NCI-H2081 treated with DMSO at 0.1 percent for 48 hours (cell line): ENCODE results near the gene ARPC2.

Experiments used
- DNase-seq: peaks from one replicate; lab custom pipeline; 2025; lab: John Stamatoyannopoulos, UW

ARPC2 gene

DNA sequence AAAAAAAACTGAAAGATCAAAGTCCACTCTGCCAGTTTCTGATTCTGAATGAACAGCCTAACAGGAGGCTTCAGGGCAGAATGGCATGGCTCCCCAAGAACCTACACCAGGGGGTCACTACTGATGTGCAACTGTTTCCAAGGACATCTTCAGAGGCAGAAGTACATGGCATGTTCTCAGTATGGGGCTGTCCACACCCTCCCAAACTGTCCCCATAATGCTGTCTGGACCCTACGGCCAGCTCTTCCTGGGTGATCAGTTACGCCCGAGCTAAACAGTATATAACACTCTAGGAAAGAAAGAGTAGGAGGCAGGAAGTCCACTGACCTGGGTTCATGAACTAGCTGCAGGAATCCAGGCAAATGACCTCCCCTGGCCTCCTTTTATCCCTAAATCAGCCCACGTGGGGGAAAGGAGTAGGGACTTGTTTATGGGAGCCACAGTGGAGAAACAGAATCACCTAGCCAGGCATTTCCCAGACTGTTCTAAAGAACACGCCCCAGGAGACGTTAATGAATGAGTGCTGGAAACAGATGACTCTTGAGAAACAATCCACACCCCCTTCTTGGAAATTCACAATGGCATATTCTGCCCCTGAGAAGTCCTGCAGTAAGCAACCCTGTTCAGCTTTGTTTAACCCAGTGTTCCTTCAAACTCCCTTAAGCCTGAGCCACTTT, 72.8 kb downstream of the ARPC2 start:
- no peak for DNase-seq

DNA sequence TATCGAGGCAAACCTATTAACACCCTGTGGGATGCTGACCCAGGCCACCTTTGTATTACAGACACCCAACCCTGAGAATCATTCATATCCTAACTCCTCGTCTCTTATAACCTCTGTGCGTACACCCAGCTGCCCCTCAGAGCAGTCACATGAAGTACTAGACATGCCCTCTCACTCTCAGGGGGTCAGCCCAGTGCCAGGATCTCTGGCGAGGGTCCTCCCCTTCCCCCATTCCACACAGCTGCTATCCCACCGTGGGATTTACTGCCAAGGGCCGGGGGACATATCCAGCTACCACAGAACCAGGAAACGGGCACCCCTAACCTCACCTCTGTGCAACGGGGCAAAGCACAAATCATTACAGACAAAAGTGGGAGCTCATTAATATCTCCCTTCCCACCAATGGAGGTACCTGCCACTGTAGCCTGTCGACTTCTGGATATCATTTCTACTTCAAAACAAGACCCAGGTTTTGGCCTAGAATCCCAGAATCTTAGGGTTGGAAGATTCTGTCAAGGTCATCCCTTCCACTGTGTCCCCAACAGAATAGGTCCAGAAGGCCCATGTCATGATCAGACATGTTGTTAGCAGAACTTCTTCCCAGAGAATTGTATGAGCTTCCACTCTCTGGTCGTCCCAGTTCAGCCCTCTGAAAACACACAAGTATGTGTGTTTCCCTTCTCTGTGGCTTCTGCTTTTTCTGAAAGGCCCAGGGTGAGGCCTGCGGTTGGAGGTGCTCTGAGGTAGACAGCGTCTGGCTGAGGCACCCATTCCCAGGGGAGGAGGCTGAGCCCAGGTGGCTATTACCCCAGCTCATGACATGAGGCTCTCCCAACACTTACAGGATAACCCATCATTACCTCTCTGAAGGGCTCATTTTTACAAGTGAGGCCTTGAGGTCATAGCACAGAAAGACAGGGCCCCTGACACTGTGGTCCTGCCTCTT, 73.6 kb downstream of the ARPC2 start:
- DNase-seq: no peak

- DNase-seq: no peak
Observed at GRCh38 chr2:218291318-218292047, 74.5 kb downstream of the ARPC2 start.

- DNase-seq: no peak
Observed at GRCh38 chr2:218292048-218293014, 75.3 kb downstream of the ARPC2 start, which contains the start of gene TMBIM1. TSS of gene TMBIM1 (minus strand) at chr2:218292503. CDS start at chr2:218282141, 10,362 bp downstream.

GRCh38 chr2:218293715-218294429, 76.9 kb downstream of the ARPC2 start:
- no peak for DNase-seq

- no peak for DNase-seq
Observed at GRCh38 chr2:218294430-218295022, 77.5 kb downstream of the ARPC2 start.

DNA sequence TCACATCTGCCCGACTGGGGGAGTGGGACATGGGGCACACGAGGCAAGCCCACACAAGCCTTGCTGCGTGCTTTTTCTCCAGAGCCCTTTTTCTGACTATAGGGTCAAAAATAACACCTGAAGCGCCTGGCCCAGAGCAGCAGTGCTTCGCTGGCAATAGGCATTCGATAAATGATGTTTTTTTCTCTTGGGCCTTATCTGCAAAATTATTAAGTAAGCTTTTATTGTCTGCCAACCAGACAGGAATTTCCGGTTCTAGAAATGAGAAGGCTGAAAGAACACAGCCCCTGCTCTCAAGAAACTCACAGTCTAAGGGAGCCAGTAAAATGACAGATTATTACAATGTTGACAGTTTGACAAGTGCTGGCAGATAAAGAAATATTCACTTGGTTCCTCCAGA, 78.0 kb downstream of the ARPC2 start:
- no peak for DNase-seq

- DNase-seq: no peak
Observed at GRCh38 chr2:218296200-218296599, 79.2 kb downstream of the ARPC2 start.

DNA sequence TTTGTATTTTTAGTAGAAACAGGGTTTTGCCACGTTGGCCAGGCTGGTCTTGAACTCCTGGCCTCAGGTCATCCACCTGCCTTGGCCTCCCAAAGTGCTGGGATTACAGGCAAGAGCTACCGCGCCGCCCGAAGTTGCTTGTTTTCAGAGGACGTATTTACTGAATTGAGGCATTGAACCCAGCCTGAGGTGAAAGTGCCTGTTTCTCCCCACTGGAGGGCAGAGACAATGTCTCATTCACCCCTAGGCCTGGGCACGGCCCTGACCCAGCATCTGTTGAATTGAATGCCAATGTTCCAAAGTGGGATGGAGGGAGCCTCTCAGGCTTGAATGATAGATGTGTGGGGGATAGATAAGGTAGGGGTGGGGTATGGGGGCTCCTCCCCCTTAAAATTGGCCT, 79.9 kb downstream of the ARPC2 start:
- no peak for DNase-seq

DNA sequence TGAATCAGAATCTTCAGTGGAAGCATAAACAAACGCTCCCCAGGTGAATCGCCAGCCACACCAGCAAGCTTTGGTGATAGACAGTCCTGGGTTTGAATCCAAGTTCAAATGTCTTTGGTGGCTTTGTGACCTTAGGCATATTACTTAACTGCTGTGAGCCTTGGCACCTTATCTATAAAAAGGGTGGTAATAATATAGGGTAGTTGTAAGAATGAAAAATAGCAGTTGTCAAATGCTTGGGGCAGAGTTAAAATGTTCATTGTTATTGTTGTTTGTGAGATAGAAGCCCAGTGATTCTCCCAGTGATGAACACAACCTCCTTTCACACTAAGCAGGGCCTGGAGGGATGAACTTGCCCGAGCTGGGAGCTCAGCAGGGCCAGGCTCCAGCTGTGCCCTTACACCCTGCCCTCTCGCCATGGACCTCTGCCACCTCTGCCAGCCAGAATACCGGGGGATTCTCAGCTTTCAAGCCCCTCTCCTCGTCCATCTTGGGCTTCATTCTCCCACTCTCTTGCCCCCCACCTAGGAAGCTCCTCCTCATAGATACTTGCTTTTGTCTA, 81.4 kb downstream of the ARPC2 start:
- DNase-seq: no peak

DNA sequence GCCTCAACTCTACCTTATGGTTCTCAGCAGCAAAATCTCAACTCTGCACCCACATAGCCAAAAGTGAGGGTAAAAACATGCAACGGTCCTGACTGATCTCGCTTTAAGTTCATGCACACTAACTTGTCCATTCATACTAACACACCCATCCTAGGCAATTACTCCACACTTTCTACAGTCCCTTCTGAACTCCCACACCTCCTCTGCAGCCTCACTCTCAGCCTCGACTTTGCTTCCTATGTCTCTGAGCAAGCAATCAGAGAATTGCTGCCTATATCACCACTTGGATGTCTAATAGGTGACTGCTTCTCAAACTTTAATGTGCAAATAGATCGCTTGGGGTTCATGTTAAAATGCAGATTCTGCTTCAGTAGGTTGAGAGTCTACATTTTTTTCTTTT, 83.2 kb downstream of the ARPC2 start:
- DNase-seq: no peak

DNA sequence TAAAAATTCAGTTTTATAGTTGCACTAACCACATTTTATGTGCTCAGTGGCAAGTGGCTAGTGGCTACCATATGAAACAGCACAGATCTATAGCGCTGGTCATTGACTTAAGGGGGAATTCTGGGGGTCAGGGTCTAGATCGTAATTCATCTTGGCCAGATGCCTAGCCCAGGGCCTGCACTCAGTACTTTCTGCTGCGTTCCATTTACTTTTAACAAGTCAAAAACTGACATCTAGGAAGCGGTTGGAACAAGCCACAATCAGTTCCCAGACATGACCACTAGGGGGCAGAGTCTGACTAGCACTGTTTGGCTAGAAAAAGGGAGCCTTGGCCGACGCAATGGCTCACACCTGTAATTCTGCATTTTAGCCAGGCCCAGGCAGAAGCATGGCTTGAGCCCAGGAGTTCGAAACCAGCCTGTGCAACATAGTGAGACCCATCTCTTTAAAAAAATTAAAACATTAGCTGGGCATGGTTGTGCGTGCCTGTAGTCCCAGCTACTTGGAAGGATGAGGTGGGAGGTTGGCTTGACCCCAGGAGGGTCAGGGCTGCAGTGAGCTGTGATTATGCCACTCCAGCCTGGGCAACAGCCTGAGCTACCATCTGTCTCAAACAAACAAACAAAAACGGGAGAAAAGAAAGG, 84.3 kb downstream of the ARPC2 start:
- DNase-seq: peak; percentile 60
